Measurements from ENCODE around the gene DGCR8.

Gene DGCR8

GRCh38 chr22:20126284-20127029 lies 46.4 kb downstream of the DGCR8 start:
- no peak for DNase-seq

- no peak for DNase-seq
These were observed 47.4 kb downstream of the DGCR8 start for GRCh38 chr22:20127318-20127868.

- no peak for DNase-seq
These were observed 48.0 kb downstream of the DGCR8 start for GRCh38 chr22:20127869-20128618.

- no peak for DNase-seq
These were observed 48.5 kb downstream of the DGCR8 start for GRCh38 chr22:20128619-20128901.

- DNase-seq, result peak; percentile 27
These were observed 49.1 kb downstream of the DGCR8 start for GRCh38 chr22:20128902-20129746.

GRCh38 chr22:20129747-20130014 lies 49.6 kb downstream of the DGCR8 start:
- DNase-seq, result no peak

- DNase-seq, result no peak
These were observed 50.3 kb downstream of the DGCR8 start for GRCh38 chr22:20130319-20130718.

GRCh38 chr22:20130731-20131596 lies 50.9 kb downstream of the DGCR8 start:
- peak; percentile 80 for DNase-seq

GRCh38 chr22:20131597-20131858 lies 51.5 kb downstream of the DGCR8 start, which contains the start of gene ZDHHC8:
ZDHHC8 (plus strand) TSS chr22:20131804; CDS start chr22:20131948, 144 bp downstream.
- peak; percentile 30 for DNase-seq

- DNase-seq, result no peak
These were observed 52.0 kb downstream of the DGCR8 start for GRCh38 chr22:20131859-20132685.

- no peak for DNase-seq
These were observed 52.7 kb downstream of the DGCR8 start for GRCh38 chr22:20132686-20133246.

- DNase-seq, result no peak
These were observed 54.0 kb downstream of the DGCR8 start for GRCh38 chr22:20133930-20134549.

- DNase-seq, result no peak
These were observed 55.2 kb downstream of the DGCR8 start for GRCh38 chr22:20135265-20135664.

- no peak for DNase-seq
These were observed 56.0 kb downstream of the DGCR8 start for GRCh38 chr22:20135806-20136602.

- no peak for DNase-seq
These were observed 56.5 kb downstream of the DGCR8 start for GRCh38 chr22:20136603-20136873.

GRCh38 chr22:20137113-20137512 lies 57.1 kb downstream of the DGCR8 start:
- no peak for DNase-seq

GRCh38 chr22:20137671-20138416 lies 57.8 kb downstream of the DGCR8 start:
- no peak for DNase-seq

GRCh38 chr22:20138417-20138738 lies 58.3 kb downstream of the DGCR8 start:
- DNase-seq, result no peak

GRCh38 chr22:20138868-20139267 lies 58.8 kb downstream of the DGCR8 start:
- no peak for DNase-seq
